K562 (cell line): ENCODE results near the gene MC1R. TPM values are rescaled to one million over a fixed set of nuclear protein-coding genes. Genes with fewer than 3 reads are reported as not detected.

Experiments
- ARID1B ChIP-seq: fragments of 450-650 bp; IDR thresholded peaks from 2 replicates; pipeline ENCODE4 v1.6.1; 2016; ENCODE audit warnings: antibody characterized with exemption, mild to moderate bottlenecking, inconsistent platforms
- CCNT2 ChIP-seq: IDR thresholded peaks from 2 replicates; pipeline ENCODE4 v1.6.1; 2011; ENCODE audit warnings: borderline replicate concordance, low read depth, mild to moderate bottlenecking, moderate library complexity, mixed read lengths, low read length; ENCODE audit not compliant: insufficient read length; ENCODE audit errors: extremely low read depth
- ETS1 ChIP-seq: conservative IDR thresholded peaks from 2 replicates; pipeline ENCODE4 v1.6.1; 2011; ENCODE audit warnings: low read depth, mild to moderate bottlenecking, low read length; ENCODE audit not compliant: control insufficient read depth
- FOSL1 ChIP-seq: fragments of 200-800 bp; sonication (Bioruptor generic); conservative IDR thresholded peaks from 2 replicates; pipeline ENCODE4 v1.6.1; 2016; ENCODE audit warnings: missing genetic modification characterization, missing compliant biosample characterization
- FOXK2 ChIP-seq, 2 experiments: fragments of 450-650 bp; IDR thresholded peaks in 1 of 2; conservative IDR thresholded peaks in 1 of 2; 2 replicates each; pipeline ENCODE4 v1.6.1; 2016; ENCODE audit warnings: low read depth in 2 of 2, mild to moderate bottlenecking in 1 of 2
- FOXP1 ChIP-seq: sonication (generic); formaldehyde crosslinking; IDR thresholded peaks from 2 replicates; pipeline ENCODE4 v1.8.0; 2022; ENCODE audit warnings: mild to moderate bottlenecking, missing genetic modification reagents
- HMG20A ChIP-seq: fragments of 450-650 bp; formaldehyde crosslinking; conservative IDR thresholded peaks from 2 replicates; pipeline ENCODE4 v1.4.0; 2020; ENCODE audit warnings: mild to moderate bottlenecking, mixed read lengths
- JUN ChIP-seq, 2 experiments: sonication (generic) in 1 of 2; formaldehyde crosslinking in 1 of 2; IDR thresholded peaks; 2 replicates each; pipeline versions ENCODE4 v1.6.1 to v1.8.0; 2012 to 2022; ENCODE audit warnings: borderline replicate concordance in 2 of 2, mild to moderate bottlenecking in 2 of 2, improper control_type of control experiment in 1 of 2, low read depth in 1 of 2, low read length in 1 of 2, missing genetic modification reagents in 1 of 2
- KLF1 ChIP-seq: fragments of 450-650 bp; IDR thresholded peaks from 2 replicates; pipeline ENCODE4 v1.6.1; 2016; ENCODE audit warnings: missing genetic modification characterization, missing compliant biosample characterization
- MECOM ChIP-seq: fragments of 250-450 bp; sonication (Bioruptor Pico); IDR thresholded peaks from 2 replicates; pipeline ENCODE4 v1.8.0; 2022; ENCODE audit warnings: inconsistent platforms
- NONO ChIP-seq, 2 experiments: fragments of 200-400 bp in 1 of 2; fragments of 450-650 bp in 1 of 2; formaldehyde crosslinking in 1 of 2; IDR thresholded peaks; 2 replicates each; pipeline ENCODE4 v1.6.1; 2017; ENCODE audit warnings: low read depth in 2 of 2, mild to moderate bottlenecking in 2 of 2, moderate library complexity in 2 of 2, low read length in 1 of 2
- NUFIP1 ChIP-seq: fragments of 450-650 bp; IDR thresholded peaks from 2 replicates; pipeline ENCODE4 v1.6.1; 2018; ENCODE audit not compliant: partially characterized antibody
- RNF2 ChIP-seq: sonication (generic); IDR thresholded peaks from 2 replicates; pipeline ENCODE4 v1.6.1; 2016
- SLC30A9 ChIP-seq: fragments of 250-450 bp; sonication (Bioruptor Pico); IDR thresholded peaks from 2 replicates; pipeline ENCODE4 v1.8.0; 2022; ENCODE audit warnings: mild to moderate bottlenecking, moderate library complexity
- TBP ChIP-seq: optimal IDR thresholded peaks from 2 replicates; pipeline ENCODE3; 2011; ENCODE audit warnings: low read depth, low read length, improper control_type of control experiment
- TEAD1 ChIP-seq, 2 experiments: fragments of 450-650 bp in 1 of 2; sonication (generic) in 1 of 2; formaldehyde crosslinking; IDR thresholded peaks; 2 replicates each; pipeline versions ENCODE4 v1.4.0 to v1.8.0; 2020 to 2022; ENCODE audit warnings: mild to moderate bottlenecking in 2 of 2, missing genetic modification reagents in 1 of 2
- USF1 ChIP-seq: sonication (generic); formaldehyde crosslinking; IDR thresholded peaks from 2 replicates; pipeline ENCODE4 v1.9.0; 2022; ENCODE audit warnings: mild to moderate bottlenecking, missing genetic modification reagents
- ZNF75A ChIP-seq: fragments of 450-650 bp; formaldehyde crosslinking; IDR thresholded peaks from 2 replicates; pipeline ENCODE4 v1.4.0; 2020; ENCODE audit warnings: mild to moderate bottlenecking
- polyA plus RNA-seq, 8 experiments: library from polyadenylated mRNA; depleted of rRNA in 4 of 8; stranded (reverse) in 5 of 8; unstranded in 3 of 8; fragments of >200 nt; fragmentation: Nextera tagmentation in 2 of 8; fragmentation: Illumina TruSeq in 1 of 8; extraction: Ambion mirVana in 2 of 8; extraction: Trizol in 1 of 8; gene quantifications; 2 replicates each; pipeline versions ENCODE4 v1.2.1 to v1.2.3, GENCODE V29; 2011 to 2014; ENCODE audit warnings: inconsistent platforms in 1 of 8, missing spikeins in 1 of 8
- total RNA-seq, 7 experiments: library from RNA; depleted of rRNA in 6 of 7; stranded (reverse); fragments of >200 nt in 6 of 7; fragmentation: Illumina TruSeq in 2 of 7; extraction: Trizol in 2 of 7; gene quantifications; 2 replicates each; pipeline versions ENCODE4 v1.2.1 to v1.2.3, GENCODE V29; 2011 to 2021; ENCODE audit warnings: low replicate concordance in 1 of 7
- TF ChIP-seq, protein P1 (sequence below): fragments of 450-650 bp; IDR thresholded peaks from 2 replicates; pipeline ENCODE4 v1.6.1; 2018; ENCODE audit warnings: mild to moderate bottlenecking, low read depth; ENCODE audit not compliant: partially characterized antibody
- TF ChIP-seq, protein P2 (sequence below): fragments of 250-450 bp; sonication (Bioruptor Pico); IDR thresholded peaks from 2 replicates; pipeline ENCODE4 v1.5.0; 2020; ENCODE audit warnings: mild to moderate bottlenecking, borderline replicate concordance

Gene MC1R
- total and polyA plus RNA-seq, 9 of the 15 experiments (the other 6 are each of a cell fraction or from before 2014, with no cell fraction given): 0.14 to 5.3 (median 2.5) TPM; not detected in 1

GRCh38 chr16:89922477-89922883 lies 3.8 kb downstream of the MC1R start (continued):
- TF ChIP-seq ETS1 (no peak), CCNT2 (peak; percentile 58), NUFIP1 (no peak), USF1 (CRISPR knock-in tag) (no peak), RNF2 (peak; percentile 71; the same call in 1 of the 2 replicates), JUN (IDR thresholded peaks at IDR 0.05; ENCODE audit: borderline replicate concordance, low read depth, low read length) (peak; percentile 81), JUN (CRISPR knock-in tag; IDR thresholded peaks at IDR 0.05; ENCODE audit: borderline replicate concordance) (0 out of 2 replicates have a peak, but pooled peaks have one; percentile 12), NONO (IDR thresholded peaks at IDR 0.05; ENCODE audit: low read depth in 2 of 2, low read length in 1 of 2) (no peak), FOXP1 (CRISPR knock-in tag) (no peak; the same call in 1 of the 2 replicates), TEAD1 (CRISPR knock-in tag; IDR thresholded peaks at IDR 0.05) (peak in 1 of 2 experiments; percentile 59; a peak in 1 of 4 replicates), ZNF75A (CRISPR knock-in tag) (no peak), HMG20A (CRISPR knock-in tag) (no peak), FOXK2 (conservative IDR thresholded peaks at IDR 0.05 in 1 of 2, IDR thresholded peaks at IDR 0.05 in 1 of 2; ENCODE audit: low read depth in 2 of 2) (no peak), MECOM (CRISPR knock-in tag) (no peak), FOSL1 (peak; percentile 81), ARID1B (peak; percentile 33; the same call in 1 of the 2 replicates), TBP (no peak), KLF1 (tag) (no peak), SLC30A9 (CRISPR knock-in tag) (no peak)
- TF ChIP-seq, protein P1, sequence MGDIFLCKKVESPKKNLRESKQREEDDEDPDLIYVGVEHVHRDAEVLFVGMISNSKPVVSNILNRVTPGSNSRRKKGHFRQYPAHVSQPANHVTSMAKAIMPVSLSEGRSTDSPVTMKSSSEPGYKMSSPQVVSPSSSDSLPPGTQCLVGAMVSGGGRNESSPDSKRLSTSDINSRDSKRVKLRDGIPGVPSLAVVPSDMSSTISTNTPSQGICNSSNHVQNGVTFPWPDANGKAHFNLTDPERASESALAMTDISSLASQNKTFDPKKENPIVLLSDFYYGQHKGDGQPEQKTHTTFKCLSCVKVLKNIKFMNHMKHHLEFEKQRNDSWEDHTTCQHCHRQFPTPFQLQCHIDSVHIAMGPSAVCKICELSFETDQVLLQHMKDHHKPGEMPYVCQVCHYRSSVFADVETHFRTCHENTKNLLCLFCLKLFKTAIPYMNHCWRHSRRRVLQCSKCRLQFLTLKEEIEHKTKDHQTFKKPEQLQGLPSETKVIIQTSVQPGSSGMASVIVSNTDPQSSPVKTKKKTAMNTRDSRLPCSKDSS: no peak
- TF ChIP-seq, protein P2, sequence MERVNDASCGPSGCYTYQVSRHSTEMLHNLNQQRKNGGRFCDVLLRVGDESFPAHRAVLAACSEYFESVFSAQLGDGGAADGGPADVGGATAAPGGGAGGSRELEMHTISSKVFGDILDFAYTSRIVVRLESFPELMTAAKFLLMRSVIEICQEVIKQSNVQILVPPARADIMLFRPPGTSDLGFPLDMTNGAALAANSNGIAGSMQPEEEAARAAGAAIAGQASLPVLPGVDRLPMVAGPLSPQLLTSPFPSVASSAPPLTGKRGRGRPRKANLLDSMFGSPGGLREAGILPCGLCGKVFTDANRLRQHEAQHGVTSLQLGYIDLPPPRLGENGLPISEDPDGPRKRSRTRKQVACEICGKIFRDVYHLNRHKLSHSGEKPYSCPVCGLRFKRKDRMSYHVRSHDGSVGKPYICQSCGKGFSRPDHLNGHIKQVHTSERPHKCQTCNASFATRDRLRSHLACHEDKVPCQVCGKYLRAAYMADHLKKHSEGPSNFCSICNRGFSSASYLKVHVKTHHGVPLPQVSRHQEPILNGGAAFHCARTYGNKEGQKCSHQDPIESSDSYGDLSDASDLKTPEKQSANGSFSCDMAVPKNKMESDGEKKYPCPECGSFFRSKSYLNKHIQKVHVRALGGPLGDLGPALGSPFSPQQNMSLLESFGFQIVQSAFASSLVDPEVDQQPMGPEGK (CRISPR knock-in tag): no peak
